ENCODE measurements around the gene AFAP1L1.
"Not testable (repeated sequence)": the region's sequence is repeated elsewhere in the genome, so short reads cannot be mapped to it uniquely, and the experiment has no call there.

The AFAP1L1 gene

GRCh38 chr5:149376104-149376503 is 104.4 kb downstream of the AFAP1L1 start:
- no peak for DNase-seq

GRCh38 chr5:149376711-149377447 is 105.2 kb downstream of the AFAP1L1 start:
- DNase-seq: no peak

- no peak for DNase-seq
These were observed 106.7 kb downstream of the AFAP1L1 start for GRCh38 chr5:149378241-149378820.

GRCh38 chr5:149379177-149379761 is 107.6 kb downstream of the AFAP1L1 start, which contains the start of gene IL17B:
Gene IL17B (minus strand): TSS chr5:149379292. CDS start chr5:149379225, 67 bp downstream.
- no peak for DNase-seq

- DNase-seq: no peak
These were observed 108.2 kb downstream of the AFAP1L1 start for GRCh38 chr5:149379818-149380374.

- no peak for DNase-seq
These were observed 108.9 kb downstream of the AFAP1L1 start for GRCh38 chr5:149380466-149381121.

- no peak for DNase-seq
These were observed 109.8 kb downstream of the AFAP1L1 start for GRCh38 chr5:149381261-149381985.

- peak; percentile 46 for DNase-seq
These were observed 110.3 kb downstream of the AFAP1L1 start for GRCh38 chr5:149381986-149382338.

- DNase-seq: no peak
These were observed 111.0 kb downstream of the AFAP1L1 start for GRCh38 chr5:149382517-149383220.

GRCh38 chr5:149383399-149383798 is 111.7 kb downstream of the AFAP1L1 start:
- DNase-seq: no peak

- no peak for DNase-seq
These were observed 114.5 kb downstream of the AFAP1L1 start for GRCh38 chr5:149386166-149386565.

- DNase-seq: no peak
These were observed 115.5 kb downstream of the AFAP1L1 start for GRCh38 chr5:149387081-149387631.

GRCh38 chr5:149387982-149388381 is 116.3 kb downstream of the AFAP1L1 start:
- no peak for DNase-seq

GRCh38 chr5:149388498-149389190 is 117.0 kb downstream of the AFAP1L1 start:
- no peak for DNase-seq

- DNase-seq: no peak
These were observed 118.2 kb downstream of the AFAP1L1 start for GRCh38 chr5:149389552-149390495.

- not testable (repeated sequence) for DNase-seq
These were observed 119.4 kb downstream of the AFAP1L1 start for GRCh38 chr5:149391076-149391475.

Data from NCI-H1092 (cell line).